Stimulated activated CD4-positive, alpha-beta T cell treated with anti-CD3 and anti-CD28 coated beads, TNF-alpha, amount 100 ng/mL, for 4 hours (primary cell): ENCODE data around the gene CCDC167.
"Not testable (repeated sequence)": the region's sequence is repeated elsewhere in the genome, so short reads cannot be mapped to it uniquely, and the experiment has no call there.

Source experiments
- DNase-seq, 3 experiments: peaks; one replicate each; pipeline ENCODE4 v3.0.0-alpha.2; 2020; ENCODE audit warnings: low read depth in 3 of 3

CCDC167 gene

GRCh38 chr6:37511201-37511600 lies 11.5 kb upstream of the CCDC167 start:
- no peak for DNase-seq

GRCh38 chr6:37507690-37508421 lies 8.2 kb upstream of the CCDC167 start:
- DNase-seq = no peak

GRCh38 chr6:37507077-37507476 lies 7.4 kb upstream of the CCDC167 start:
- no peak for DNase-seq

GRCh38 chr6:37506479-37506878 lies 6.8 kb upstream of the CCDC167 start:
- no peak for DNase-seq

- no peak for DNase-seq
These were observed 4.3 kb upstream of the CCDC167 start for GRCh38 chr6:37504024-37504423.

GRCh38 chr6:37503309-37503965 lies 3.7 kb upstream of the CCDC167 start:
- no peak for DNase-seq

GRCh38 chr6:37502703-37503291 lies 3.1 kb upstream of the CCDC167 start:
- DNase-seq = no peak

- no peak for DNase-seq
These were observed 2.2 kb upstream of the CCDC167 start for GRCh38 chr6:37501632-37502491.

- not testable (repeated sequence) for DNase-seq
These were observed 1.2 kb upstream of the CCDC167 start for GRCh38 chr6:37500904-37501303.

- DNase-seq = no peak
These were observed 558 bp upstream of the CCDC167 start for GRCh38 chr6:37500294-37500608.

GRCh38 chr6:37496951-37497885 lies 2.5 kb downstream of the CCDC167 start:
- no peak for DNase-seq

- no peak for DNase-seq
These were observed 4.3 kb downstream of the CCDC167 start for GRCh38 chr6:37495244-37495934.

- DNase-seq = no peak
These were observed 6.1 kb downstream of the CCDC167 start for GRCh38 chr6:37493661-37493995.

GRCh38 chr6:37492991-37493660 lies 6.6 kb downstream of the CCDC167 start:
- no peak for DNase-seq

GRCh38 chr6:37492236-37492972 lies 7.3 kb downstream of the CCDC167 start:
- DNase-seq = no peak

GRCh38 chr6:37491830-37492208 lies 7.9 kb downstream of the CCDC167 start:
- DNase-seq = no peak

- no peak for DNase-seq
These were observed 8.4 kb downstream of the CCDC167 start for GRCh38 chr6:37491171-37491829.

GRCh38 chr6:37490536-37491170 lies 9.0 kb downstream of the CCDC167 start:
- DNase-seq = no peak
